HG02938 (cell line): ENCODE results near the gene PDZRN3.

Source experiments
- ATAC-seq: cut with Tn5 transposase; IDR thresholded peaks from one replicate; pipeline ENCODE4 v1.9.1; 2021; ENCODE audit warnings: mild to moderate bottlenecking, moderate library complexity; ENCODE audit not compliant: unreplicated experiment

Gene PDZRN3

DNA sequence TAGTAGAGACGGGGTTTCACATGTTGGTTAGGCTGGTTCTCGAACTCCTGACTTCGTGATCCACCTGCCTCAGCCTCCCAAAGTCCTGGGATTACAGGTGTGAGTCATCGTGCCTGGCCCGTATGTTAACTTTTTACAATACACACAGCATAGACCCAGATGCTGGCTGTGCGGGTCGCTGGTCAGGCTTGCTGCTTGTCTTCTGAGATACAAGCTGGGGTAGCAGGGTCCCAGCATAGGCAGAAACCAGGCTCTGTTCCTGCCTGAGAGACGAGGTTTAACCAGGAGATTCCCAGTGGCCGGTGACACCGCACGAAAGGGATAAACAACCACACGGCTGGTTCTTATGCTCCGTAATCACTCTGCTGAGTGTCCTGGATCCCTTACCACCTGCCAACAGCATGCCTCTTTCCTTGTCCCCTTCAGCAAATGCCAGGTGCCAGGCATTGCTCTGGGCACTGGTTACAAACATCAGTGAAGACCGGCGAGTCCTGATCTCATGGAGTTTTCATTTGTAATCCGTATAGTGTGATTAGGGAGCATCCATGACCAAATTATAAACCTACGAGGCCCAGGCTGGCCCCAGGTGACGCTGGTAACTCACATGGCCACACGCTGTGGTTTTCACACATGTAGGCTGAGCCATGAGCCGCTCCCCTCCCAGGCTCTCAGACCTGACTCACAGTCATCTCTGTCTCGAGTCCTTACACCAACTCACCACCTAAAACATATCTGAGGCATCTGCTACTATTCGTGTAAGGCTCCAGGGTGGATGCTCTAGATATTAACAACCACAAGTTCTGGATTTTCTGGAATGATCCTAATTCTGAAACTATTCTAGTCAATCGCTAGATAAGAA, 125.7 kb downstream of the PDZRN3 start:
- ATAC-seq, result no peak

- ATAC-seq, result no peak
These were observed 126.9 kb downstream of the PDZRN3 start for GRCh38 chr3:73497646-73498406.

DNA sequence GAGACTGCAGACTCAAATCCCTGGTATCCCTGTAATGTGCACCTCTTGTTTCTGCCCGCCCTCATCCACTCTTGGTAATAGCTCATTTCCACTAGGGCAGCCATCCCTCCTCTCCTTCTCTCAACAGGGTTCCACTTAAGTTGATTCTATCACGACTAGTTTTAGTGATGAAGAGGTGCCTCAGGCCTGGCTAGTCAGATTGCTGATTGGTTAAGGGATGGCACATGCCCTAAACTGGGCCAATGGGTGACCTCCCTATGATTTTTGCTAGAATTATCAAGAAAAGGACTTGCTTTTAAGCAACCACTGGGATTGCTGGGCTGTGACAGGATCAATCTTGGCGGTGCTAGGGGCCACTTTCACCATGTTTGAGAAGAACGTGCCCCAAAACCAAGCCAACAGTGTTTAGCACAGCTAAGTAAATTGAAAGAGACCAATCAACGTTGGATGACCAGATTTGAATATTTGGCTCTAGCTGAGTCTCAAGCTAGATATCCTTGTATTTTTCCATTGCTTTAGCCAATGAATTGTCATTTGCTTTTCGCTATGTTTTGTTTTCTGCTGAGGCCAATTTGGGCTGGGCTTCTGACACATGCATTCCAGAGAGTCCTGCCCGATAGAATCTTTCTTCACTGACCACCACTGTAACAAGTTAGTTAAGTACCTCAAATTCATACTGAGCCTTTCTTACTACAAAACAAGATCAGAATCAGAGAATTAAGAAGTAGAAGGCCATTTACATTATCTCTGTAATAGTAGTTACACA, 131.0 kb downstream of the PDZRN3 start:
- no peak for ATAC-seq

DNA sequence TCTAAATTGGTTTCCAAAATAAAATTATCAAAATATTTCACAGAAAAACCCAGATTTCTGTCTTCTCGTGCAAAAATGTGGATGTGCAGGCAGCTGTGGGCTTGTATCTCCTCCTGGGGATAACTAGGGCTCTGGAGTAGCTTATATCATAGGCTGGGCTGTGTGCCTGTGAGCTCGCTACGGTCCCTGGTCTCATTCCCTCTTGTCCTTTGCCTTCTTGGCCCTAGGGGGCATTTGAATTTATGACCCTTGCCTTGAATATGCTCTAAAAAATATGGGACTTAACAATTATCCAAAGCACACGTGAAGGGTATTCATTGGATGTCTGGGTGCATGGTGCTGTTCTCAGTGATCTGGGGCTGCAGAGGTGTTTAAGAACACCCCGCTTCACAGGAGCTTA, 132.6 kb downstream of the PDZRN3 start:
- ATAC-seq, result no peak

DNA sequence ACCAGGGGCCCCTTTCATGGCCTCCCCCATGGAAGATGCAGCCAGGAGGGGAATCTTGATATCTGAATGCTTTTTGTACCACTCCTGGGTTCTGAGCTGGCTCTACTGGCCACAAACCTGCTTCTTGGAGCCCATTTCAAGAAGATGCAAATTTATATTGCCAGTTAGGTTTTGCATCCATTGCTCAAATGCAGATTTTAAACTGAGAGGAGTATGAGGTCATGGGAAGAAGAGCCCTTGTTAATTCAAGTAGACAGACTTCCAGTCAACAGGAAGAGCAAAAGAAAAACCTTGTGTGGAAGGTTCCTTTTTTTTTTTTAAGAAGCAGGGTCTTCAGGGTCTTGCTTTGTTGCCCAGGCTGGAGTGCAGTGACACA, 133.5 kb downstream of the PDZRN3 start:
- no peak for ATAC-seq

GRCh38 chr3:73490453-73491286, 134.1 kb downstream of the PDZRN3 start:
- no peak for ATAC-seq

- no peak for ATAC-seq
These were observed 138.8 kb downstream of the PDZRN3 start for GRCh38 chr3:73485877-73486330.

- peak; percentile 74 for ATAC-seq
These were observed 140.0 kb downstream of the PDZRN3 start for GRCh38 chr3:73484656-73485248.

GRCh38 chr3:73481888-73482287, 142.9 kb downstream of the PDZRN3 start:
- no peak for ATAC-seq

GRCh38 chr3:73480187-73480672, 144.5 kb downstream of the PDZRN3 start:
- no peak for ATAC-seq

GRCh38 chr3:73479325-73479724, 145.4 kb downstream of the PDZRN3 start:
- ATAC-seq, result no peak

GRCh38 chr3:73478858-73479257, 145.9 kb downstream of the PDZRN3 start:
- ATAC-seq, result no peak

- no peak for ATAC-seq
These were observed 149.0 kb downstream of the PDZRN3 start for GRCh38 chr3:73475717-73476116.

- ATAC-seq, result no peak
These were observed 149.6 kb downstream of the PDZRN3 start for GRCh38 chr3:73475175-73475574.

- no peak for ATAC-seq
These were observed 150.1 kb downstream of the PDZRN3 start for GRCh38 chr3:73474619-73475018.

DNA sequence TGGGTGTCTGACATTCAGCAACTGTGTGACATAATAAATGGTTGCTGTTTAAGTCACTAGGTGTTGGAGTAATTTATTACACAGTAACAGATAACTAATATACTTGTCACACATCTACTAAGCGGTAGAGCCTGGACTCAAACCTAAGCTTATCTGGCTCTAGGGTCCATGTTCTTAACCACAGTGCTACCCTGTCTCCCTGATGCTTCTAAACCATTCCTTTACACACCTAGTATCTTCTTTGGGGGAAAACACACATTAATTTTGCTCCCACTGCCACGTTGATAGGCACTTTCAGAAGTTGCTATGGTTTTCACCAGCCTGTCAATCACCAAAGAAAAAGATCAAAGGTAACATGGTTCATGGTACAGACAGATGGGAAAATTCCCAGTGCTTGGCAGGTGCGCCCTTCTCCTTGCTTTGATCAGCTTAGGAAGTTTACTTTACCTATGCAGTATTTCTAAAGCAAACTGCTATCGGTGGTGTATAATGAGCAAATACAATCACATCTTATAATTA, 150.8 kb downstream of the PDZRN3 start:
- no peak for ATAC-seq

DNA sequence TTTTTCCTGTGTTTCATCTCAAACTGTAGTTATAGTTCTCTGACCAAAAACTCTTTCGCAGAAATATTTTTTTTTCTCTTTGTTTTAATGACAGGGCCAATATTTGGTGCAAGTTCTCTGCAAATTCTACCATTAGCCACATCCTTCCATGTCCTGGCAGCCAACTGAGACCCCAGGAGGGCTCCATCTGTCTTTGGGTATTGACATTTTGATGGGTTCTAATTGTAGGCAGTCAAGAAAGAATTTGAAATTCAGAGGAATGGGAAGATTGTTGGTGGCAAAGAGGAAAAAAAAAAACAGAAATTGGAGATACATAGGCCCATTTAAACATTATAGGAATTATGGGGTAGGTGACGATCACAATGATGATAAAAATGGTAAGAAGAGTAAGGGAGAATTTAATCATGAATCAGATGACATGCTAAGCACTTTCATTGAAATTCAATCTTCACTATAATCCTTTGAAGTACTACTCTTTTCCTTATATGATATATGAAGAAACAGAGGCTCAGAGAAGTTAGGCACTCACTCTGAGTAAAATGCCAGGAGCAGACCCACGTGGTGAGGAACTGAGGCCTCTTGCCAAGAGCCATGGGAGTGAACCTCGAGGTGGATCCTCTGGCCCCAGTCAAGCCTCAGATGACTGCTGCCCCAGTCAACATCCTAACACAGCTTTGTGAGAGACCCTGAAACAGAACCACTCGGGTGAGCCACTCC, 151.4 kb downstream of the PDZRN3 start:
- no peak for ATAC-seq

DNA sequence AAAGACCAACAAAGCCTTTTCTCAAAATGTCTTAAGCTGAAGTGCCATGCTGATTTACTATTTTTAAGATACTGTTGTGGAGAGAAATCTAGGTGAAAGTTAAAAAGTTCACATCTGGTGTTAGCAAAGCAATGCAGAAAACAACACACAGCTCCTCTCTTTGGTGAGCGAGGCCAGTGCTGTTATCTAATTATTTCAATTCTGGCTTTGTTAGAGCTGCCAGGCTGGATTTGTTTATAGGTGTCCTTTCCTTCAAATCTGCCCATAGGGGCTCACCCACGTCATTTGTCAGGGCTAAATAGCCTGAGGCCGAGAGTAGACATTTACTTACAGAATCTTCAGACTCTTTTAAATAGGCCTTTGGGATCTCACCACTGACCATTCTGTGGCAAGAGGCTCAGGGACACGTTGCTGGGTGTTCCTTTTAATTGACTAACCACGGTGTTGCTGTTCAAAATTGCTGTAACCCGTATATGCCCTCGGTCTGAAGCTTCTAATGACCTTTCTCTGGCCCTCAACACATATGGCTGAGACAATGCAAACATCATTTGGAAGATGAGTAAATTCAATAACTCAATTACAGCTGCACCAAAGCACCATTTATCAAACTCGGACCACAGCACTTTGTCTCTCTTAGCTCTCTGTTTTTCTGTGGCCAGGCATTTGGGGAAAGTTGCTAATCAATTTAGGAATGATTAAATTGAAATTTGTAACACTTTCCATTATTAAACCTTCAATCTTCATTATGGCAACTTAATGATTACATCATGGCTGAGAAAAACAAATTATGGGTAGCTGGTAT, 152.6 kb downstream of the PDZRN3 start:
- no peak for ATAC-seq
